K562 (cell line): ENCODE data around the gene KIAA0319L. TPM values are rescaled to one million over a fixed set of nuclear protein-coding genes. Genes with fewer than 3 reads are reported as not detected.
A peak's percentile ranks its signal among the peaks of the same experiment; 100 is the strongest.

Source experiments
- ARID2 ChIP-seq: fragments of 450-650 bp; IDR thresholded peaks from 2 replicates; pipeline ENCODE4 v1.6.1; 2017; ENCODE audit warnings: antibody characterized with exemption, mild to moderate bottlenecking
- HDGF ChIP-seq: fragments of 450-650 bp; IDR thresholded peaks from 2 replicates; pipeline ENCODE4 v1.6.1; 2016
- MECOM ChIP-seq: fragments of 250-450 bp; sonication (Bioruptor Pico); IDR thresholded peaks from 2 replicates; pipeline ENCODE4 v1.8.0; 2022; ENCODE audit warnings: inconsistent platforms
- POLR2H ChIP-seq: IDR thresholded peaks from 2 replicates; pipeline ENCODE4 v1.6.1; 2016; ENCODE audit warnings: missing genetic modification characterization, low read depth, mild to moderate bottlenecking, control low read depth, missing compliant biosample characterization, moderate library complexity
- SNIP1 ChIP-seq: fragments of 450-650 bp; IDR thresholded peaks from 2 replicates; pipeline ENCODE4 v1.7.1; 2017; ENCODE audit warnings: low read depth, mild to moderate bottlenecking
- TAF9B ChIP-seq: fragments of 450-650 bp; IDR thresholded peaks from 2 replicates; pipeline ENCODE4 v1.6.1; 2018; ENCODE audit warnings: mild to moderate bottlenecking; ENCODE audit not compliant: partially characterized antibody
- TEAD4 ChIP-seq, 2 experiments: sonication (generic) in 1 of 2; formaldehyde crosslinking in 1 of 2; IDR thresholded peaks; 2 replicates each; pipeline versions ENCODE4 v1.6.1 to v1.8.0; 2012 to 2022; ENCODE audit warnings: borderline replicate concordance in 1 of 2, inconsistent platforms in 1 of 2, low read length in 1 of 2, mild to moderate bottlenecking in 1 of 2, missing genetic modification reagents in 1 of 2
- TRIM24 ChIP-seq, 2 experiments: fragments of 450-650 bp; IDR thresholded peaks; 2 replicates each; pipeline ENCODE4 v1.6.1; 2016
- ZNF561 ChIP-seq: fragments of 450-650 bp; formaldehyde crosslinking; conservative IDR thresholded peaks from 2 replicates; pipeline ENCODE4 v1.4.0; 2020; ENCODE audit warnings: mild to moderate bottlenecking, moderate library complexity
- polyA plus RNA-seq, 8 experiments: library from polyadenylated mRNA; depleted of rRNA in 4 of 8; stranded (reverse) in 5 of 8; unstranded in 3 of 8; fragments of >200 nt; fragmentation: Nextera tagmentation in 2 of 8; fragmentation: Illumina TruSeq in 1 of 8; extraction: Ambion mirVana in 2 of 8; extraction: Trizol in 1 of 8; gene quantifications; 2 replicates each; pipeline versions ENCODE4 v1.2.1 to v1.2.3, GENCODE V29; 2011 to 2014; ENCODE audit warnings: inconsistent platforms in 1 of 8, missing spikeins in 1 of 8
- total RNA-seq, 7 experiments: library from RNA; depleted of rRNA in 6 of 7; stranded (reverse); fragments of >200 nt in 6 of 7; fragmentation: Illumina TruSeq in 2 of 7; extraction: Trizol in 2 of 7; gene quantifications; 2 replicates each; pipeline versions ENCODE4 v1.2.1 to v1.2.3, GENCODE V29; 2011 to 2021; ENCODE audit warnings: low replicate concordance in 1 of 7
- TF ChIP-seq, protein P1 (sequence below): fragments of 450-650 bp; formaldehyde crosslinking; IDR thresholded peaks from 2 replicates; pipeline ENCODE4 v1.4.0; 2020; ENCODE audit warnings: mild to moderate bottlenecking, mixed read lengths
- TF ChIP-seq, protein P2 (sequence below), 2 experiments: fragments of 250-450 bp in 1 of 2; fragments of 450-650 bp in 1 of 2; sonication (Bioruptor Pico) in 1 of 2; IDR thresholded peaks; 2 replicates each; pipeline versions ENCODE4 v1.6.1 to v1.8.0; 2016 to 2021; ENCODE audit warnings: mild to moderate bottlenecking in 2 of 2, moderate library complexity in 2 of 2, missing compliant biosample characterization in 1 of 2, missing genetic modification characterization in 1 of 2
- TF ChIP-seq, protein P3 (sequence below): fragments of 250-450 bp; sonication (Bioruptor Pico); IDR thresholded peaks from 2 replicates; pipeline ENCODE4 v1.4.0; 2020; ENCODE audit warnings: mild to moderate bottlenecking
- TF ChIP-seq, protein P4 (sequence below), 2 experiments: fragments of 450-650 bp; IDR thresholded peaks; 2 replicates each; pipeline ENCODE4 v1.6.1; 2016; ENCODE audit warnings: mild to moderate bottlenecking in 2 of 2, borderline replicate concordance in 1 of 2, low read depth in 1 of 2, moderate library complexity in 1 of 2
- TF ChIP-seq, protein P5 (sequence below): IDR thresholded peaks from 2 replicates; pipeline ENCODE4 v1.6.1; 2016; ENCODE audit warnings: missing genetic modification characterization, missing compliant biosample characterization

KIAA0319L gene
- total and polyA plus RNA-seq, 9 of the 15 experiments (the other 6 are each of a cell fraction or from before 2014, with no cell fraction given) = 2.4 to 51.7 (median 27.4) TPM

DNA sequence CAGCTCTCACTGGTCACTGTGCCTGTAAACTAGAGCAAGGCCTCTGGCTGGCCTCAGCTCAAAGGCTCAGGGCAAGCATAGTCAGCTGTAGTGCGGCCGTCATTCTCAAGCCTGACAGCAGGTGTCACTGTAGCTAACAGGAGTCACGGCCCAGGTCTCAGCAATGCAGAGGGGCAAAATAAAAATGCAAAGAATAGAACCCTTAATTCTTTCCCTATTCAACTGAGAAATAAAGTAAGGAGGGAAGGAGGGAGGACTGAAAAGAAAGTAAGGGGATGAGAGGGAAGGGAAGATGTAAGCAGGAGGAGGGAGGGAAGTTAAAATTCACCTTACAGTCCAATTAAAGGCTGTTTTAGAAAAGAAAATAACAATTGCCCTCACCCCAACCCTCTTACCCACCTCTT lies 106.1 kb downstream of the KIAA0319L start (continued):
- TF ChIP-seq POLR2H = no peak
- TF ChIP-seq TAF9B = no peak
- TF ChIP-seq, protein P1, sequence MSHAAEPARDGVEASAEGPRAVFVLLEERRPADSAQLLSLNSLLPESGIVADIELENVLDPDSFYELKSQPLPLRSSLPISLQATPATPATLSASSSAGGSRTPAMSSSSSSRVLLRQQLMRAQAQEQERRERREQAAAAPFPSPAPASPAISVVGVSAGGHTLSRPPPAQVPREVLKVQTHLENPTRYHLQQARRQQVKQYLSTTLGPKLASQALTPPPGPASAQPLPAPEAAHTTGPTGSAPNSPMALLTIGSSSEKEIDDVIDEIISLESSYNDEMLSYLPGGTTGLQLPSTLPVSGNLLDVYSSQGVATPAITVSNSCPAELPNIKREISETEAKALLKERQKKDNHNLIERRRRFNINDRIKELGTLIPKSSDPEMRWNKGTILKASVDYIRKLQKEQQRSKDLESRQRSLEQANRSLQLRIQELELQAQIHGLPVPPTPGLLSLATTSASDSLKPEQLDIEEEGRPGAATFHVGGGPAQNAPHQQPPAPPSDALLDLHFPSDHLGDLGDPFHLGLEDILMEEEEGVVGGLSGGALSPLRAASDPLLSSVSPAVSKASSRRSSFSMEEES (CRISPR knock-in tag) = no peak
- TF ChIP-seq, protein P2, sequence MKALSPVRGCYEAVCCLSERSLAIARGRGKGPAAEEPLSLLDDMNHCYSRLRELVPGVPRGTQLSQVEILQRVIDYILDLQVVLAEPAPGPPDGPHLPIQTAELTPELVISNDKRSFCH (CRISPR knock-in tag; IDR thresholded peaks at IDR 0.05) = no peak
- TF ChIP-seq, protein P2 (tag; IDR thresholded peaks at IDR 0.05) = no peak
- TF ChIP-seq TRIM24 (IDR thresholded peaks at IDR 0.05) = no peak
- TF ChIP-seq, protein P3, sequence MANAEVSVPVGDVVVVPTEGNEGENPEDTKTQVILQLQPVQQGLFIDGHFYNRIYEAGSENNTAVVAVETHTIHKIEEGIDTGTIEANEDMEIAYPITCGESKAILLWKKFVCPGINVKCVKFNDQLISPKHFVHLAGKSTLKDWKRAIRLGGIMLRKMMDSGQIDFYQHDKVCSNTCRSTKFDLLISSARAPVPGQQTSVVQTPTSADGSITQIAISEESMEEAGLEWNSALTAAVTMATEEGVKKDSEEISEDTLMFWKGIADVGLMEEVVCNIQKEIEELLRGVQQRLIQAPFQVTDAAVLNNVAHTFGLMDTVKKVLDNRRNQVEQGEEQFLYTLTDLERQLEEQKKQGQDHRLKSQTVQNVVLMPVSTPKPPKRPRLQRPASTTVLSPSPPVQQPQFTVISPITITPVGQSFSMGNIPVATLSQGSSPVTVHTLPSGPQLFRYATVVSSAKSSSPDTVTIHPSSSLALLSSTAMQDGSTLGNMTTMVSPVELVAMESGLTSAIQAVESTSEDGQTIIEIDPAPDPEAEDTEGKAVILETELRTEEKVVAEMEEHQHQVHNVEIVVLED (CRISPR knock-in tag) = no peak
- peak; percentile 62; the same call in 1 of the 2 replicates for TF ChIP-seq ARID2
- TF ChIP-seq SNIP1 = no peak
- TF ChIP-seq, protein P4, sequence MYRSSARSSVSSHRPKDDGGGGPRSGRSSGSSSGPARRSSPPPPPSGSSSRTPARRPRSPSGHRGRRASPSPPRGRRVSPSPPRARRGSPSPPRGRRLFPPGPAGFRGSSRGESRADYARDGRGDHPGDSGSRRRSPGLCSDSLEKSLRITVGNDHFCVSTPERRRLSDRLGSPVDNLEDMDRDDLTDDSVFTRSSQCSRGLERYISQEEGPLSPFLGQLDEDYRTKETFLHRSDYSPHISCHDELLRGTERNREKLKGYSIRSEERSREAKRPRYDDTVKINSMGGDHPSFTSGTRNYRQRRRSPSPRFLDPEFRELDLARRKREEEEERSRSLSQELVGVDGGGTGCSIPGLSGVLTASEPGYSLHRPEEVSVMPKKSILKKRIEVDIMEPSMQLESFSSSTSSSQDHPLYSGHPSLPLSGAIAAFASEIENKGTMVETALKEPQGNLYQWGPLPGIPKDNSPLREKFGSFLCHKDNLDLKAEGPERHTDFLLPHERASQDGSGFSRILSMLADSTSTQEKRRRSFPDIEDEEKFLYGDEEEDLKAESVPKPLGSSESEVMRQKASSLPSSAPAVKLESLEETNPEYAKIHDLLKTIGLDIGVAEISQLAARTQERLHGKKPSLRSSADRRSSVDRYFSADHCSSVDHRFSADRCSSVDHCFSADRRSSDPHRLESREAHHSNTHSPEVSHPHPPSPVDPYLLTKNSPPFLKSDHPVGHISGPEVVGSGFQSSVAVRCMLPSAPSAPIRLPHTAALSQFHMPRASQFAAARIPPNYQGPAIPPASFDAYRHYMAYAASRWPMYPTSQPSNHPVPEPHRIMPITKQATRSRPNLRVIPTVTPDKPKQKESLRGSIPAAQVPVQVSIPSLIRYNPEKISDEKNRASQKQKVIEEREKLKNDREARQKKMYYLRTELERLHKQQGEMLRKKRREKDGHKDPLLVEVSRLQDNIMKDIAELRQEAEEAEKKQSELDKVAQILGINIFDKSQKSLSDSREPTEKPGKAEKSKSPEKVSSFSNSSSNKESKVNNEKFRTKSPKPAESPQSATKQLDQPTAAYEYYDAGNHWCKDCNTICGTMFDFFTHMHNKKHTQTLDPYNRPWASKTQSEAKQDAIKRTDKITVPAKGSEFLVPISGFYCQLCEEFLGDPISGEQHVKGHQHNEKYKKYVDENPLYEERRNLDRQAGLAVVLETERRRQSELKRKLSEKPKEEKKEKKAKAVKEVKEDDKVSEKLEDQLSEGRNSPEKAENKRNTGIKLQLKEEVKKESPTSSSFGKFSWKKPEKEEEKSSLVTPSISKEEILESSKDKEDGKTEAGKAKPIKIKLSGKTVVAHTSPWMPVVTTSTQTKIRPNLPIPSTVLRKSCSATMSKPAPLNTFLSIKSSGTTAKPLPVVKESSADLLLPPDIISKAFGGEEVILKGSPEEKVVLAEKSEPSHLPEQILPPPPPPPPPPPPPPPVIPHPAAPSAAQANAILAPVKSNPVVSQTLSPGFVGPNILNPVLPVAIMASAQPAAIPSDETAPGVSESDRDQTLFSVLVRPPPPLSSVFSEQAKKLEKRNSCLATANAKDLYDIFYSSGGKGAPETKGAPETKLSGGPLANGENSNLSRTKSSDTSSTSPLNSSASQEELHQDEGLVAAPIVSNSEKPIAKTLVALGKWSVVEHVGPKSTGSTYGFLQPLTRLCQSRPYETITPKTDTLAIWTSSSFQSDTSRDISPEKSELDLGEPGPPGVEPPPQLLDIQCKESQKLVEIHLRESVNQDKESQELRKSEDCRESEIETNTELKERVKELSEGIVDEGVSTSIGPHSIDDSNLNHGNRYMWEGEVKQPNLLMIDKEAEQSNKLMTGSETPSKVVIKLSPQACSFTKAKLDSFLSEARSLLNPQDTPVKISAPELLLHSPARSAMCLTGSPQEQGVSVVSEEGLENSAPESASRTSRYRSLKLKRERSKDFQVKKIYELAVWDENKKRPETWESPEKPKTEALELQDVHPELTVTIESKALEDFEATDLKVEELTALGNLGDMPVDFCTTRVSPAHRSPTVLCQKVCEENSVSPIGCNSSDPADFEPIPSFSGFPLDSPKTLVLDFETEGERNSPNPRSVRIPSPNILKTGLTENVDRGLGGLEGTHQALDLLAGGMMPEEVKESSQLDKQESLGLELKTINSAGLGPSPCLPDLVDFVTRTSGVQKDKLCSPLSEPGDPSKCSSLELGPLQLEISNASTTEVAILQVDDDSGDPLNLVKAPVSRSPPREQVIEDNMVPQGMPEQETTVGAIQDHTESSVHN (IDR thresholded peaks at IDR 0.05; ENCODE audit: borderline replicate concordance in 1 of 2, low read depth in 1 of 2) = no peak
- 0 out of 2 replicates have a peak, but pooled peaks have one; percentile 11 for TF ChIP-seq TEAD4 (IDR thresholded peaks at IDR 0.05; ENCODE audit: low read length)
- no peak for TF ChIP-seq TEAD4 (CRISPR knock-in tag; IDR thresholded peaks at IDR 0.05; ENCODE audit: borderline replicate concordance)
- TF ChIP-seq, protein P5, sequence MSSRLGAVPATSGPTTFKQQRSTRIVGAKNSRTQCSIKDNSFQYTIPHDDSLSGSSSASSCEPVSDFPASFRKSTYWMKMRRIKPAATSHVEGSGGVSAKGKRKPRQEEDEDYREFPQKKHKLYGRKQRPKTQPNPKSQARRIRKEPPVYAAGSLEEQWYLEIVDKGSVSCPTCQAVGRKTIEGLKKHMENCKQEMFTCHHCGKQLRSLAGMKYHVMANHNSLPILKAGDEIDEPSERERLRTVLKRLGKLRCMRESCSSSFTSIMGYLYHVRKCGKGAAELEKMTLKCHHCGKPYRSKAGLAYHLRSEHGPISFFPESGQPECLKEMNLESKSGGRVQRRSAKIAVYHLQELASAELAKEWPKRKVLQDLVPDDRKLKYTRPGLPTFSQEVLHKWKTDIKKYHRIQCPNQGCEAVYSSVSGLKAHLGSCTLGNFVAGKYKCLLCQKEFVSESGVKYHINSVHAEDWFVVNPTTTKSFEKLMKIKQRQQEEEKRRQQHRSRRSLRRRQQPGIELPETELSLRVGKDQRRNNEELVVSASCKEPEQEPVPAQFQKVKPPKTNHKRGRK (tag) = peak; percentile 52; the same call in 1 of the 2 replicates
- TF ChIP-seq ZNF561 (CRISPR knock-in tag) = no peak
- TF ChIP-seq MECOM (CRISPR knock-in tag) = no peak
- peak; percentile 84 for TF ChIP-seq HDGF
